Smooth muscle cell (in vitro differentiated cells): ENCODE measurements around the gene STAG1. TPM values are rescaled to one million over a fixed set of nuclear protein-coding genes. Genes with fewer than 3 reads are reported as not detected.

Experiments
- DNase-seq: peaks from one replicate; lab custom pipeline; 2025; ENCODE audit not compliant: unreplicated experiment; lab: John Stamatoyannopoulos, UW
- H2AFZ ChIP-seq: fragments of 200-600 bp; sonication (generic); 2 replicates; pipeline ENCODE4 v1.6.0; 2016; ENCODE audit warnings: antibody characterized with exemption, low read depth, mild to moderate bottlenecking
- H3F3A ChIP-seq: fragments of 200-600 bp; sonication (generic); 2 replicates; pipeline ENCODE4 v1.6.0; 2017; ENCODE audit warnings: antibody characterized with exemption, low read depth
- H3K27ac ChIP-seq: fragments of 200-600 bp; sonication (generic); 2 replicates; pipeline ENCODE4 v1.5.1; 2016; ENCODE audit warnings: low read depth, mild to moderate bottlenecking
- H3K27me3 ChIP-seq: fragments of 200-600 bp; sonication (generic); 2 replicates; pipeline ENCODE4 v1.6.1; 2016; ENCODE audit warnings: low read depth, mild to moderate bottlenecking
- H3K36me3 ChIP-seq: fragments of 200-600 bp; sonication (generic); 2 replicates; pipeline ENCODE4 v1.5.1; 2016; ENCODE audit warnings: low read depth
- H3K4me1 ChIP-seq: fragments of 200-600 bp; sonication (generic); 2 replicates; pipeline ENCODE4 v1.5.1; 2016; ENCODE audit warnings: low read depth
- H3K4me2 ChIP-seq: fragments of 200-600 bp; sonication (generic); 2 replicates; pipeline ENCODE4 v1.6.0; 2016; ENCODE audit warnings: mild to moderate bottlenecking
- H3K4me3 ChIP-seq: fragments of 200-600 bp; sonication (generic); 2 replicates; pipeline ENCODE4 v1.5.1; 2016; ENCODE audit warnings: mild to moderate bottlenecking
- H3K79me2 ChIP-seq: fragments of 200-600 bp; sonication (generic); 2 replicates; pipeline ENCODE4 v1.6.0; 2016; ENCODE audit warnings: low read depth, mild to moderate bottlenecking
- H3K9ac ChIP-seq: fragments of 200-600 bp; sonication (generic); 2 replicates; pipeline ENCODE4 v1.6.0; 2016; ENCODE audit warnings: low read depth
- H3K9me3 ChIP-seq: fragments of 200-600 bp; sonication (generic); replicated peaks from 2 replicates; pipeline ENCODE4 v1.5.1; 2016; ENCODE audit warnings: low read depth
- H4K20me1 ChIP-seq: fragments of 200-600 bp; sonication (generic); 2 replicates; pipeline ENCODE4 v1.6.0; 2016; ENCODE audit warnings: low read depth
- CTCF ChIP-seq: fragments of 200-600 bp; sonication (generic); IDR thresholded peaks from 2 replicates; pipeline ENCODE4 v1.5.1; 2017; ENCODE audit warnings: borderline replicate concordance, mild to moderate bottlenecking, antibody characterized with exemption; ENCODE audit not compliant: insufficient read depth, poor library complexity, severe bottlenecking
- WGBS: methylation state at CpG from one replicate; pipeline ENCODE4 v1.1.7; 2016; ENCODE audit warnings: low lambda C conversion rate; 5-methylcytosine and 5-hydroxymethylcytosine counted together
- polyA plus RNA-seq: library from polyadenylated mRNA; unstranded; fragments of >200 nt; fragmentation: Nextera tagmentation; extraction: Ambion mirVana; gene quantifications from 2 replicates; pipeline ENCODE4 v1.2.1, GENCODE V29; 2016
- total RNA-seq: library from RNA; depleted of rRNA; stranded (reverse); fragments of >200 nt; gene quantifications from 2 replicates; pipeline ENCODE4 v1.2.3, GENCODE V29; 2014

Gene STAG1
- total and polyA plus RNA-seq, 2 experiments from 2014 or later, result 14.6 to 29.5 TPM

GRCh38 chr3:136512381-136512780 lies 239.8 kb downstream of the STAG1 start:
- 90% methylated on average over 1 of the region's 1 CpG for WGBS
- H3K36me3 ChIP-seq, result no peaks in the 10 kb centered on the region
- no peaks in the 10 kb centered on the region for H4K20me1 ChIP-seq
- H3K27me3 ChIP-seq, result no peaks in the 10 kb centered on the region
- no peaks in the 10 kb centered on the region for H3F3A ChIP-seq
- no peaks in the 10 kb centered on the region for H3K4me1 ChIP-seq
- H2AFZ ChIP-seq, result no peak overlapping the region
- no peaks in the 10 kb centered on the region for H3K79me2 ChIP-seq
- no peak for DNase-seq
- no peaks in the 10 kb centered on the region for H3K9me3 ChIP-seq
- H3K4me2 ChIP-seq, result no peak overlapping the region
- H3K27ac ChIP-seq, result peak overlapping the region; percentile 8
- H3K9ac ChIP-seq, result no peak overlapping the region
- H3K4me3 ChIP-seq, result no peak overlapping the region
- TF ChIP-seq CTCF, result no peak

- TF ChIP-seq CTCF, result no peak
- no peak for DNase-seq
- no peaks in the 10 kb centered on the region for H3K27me3 ChIP-seq
- no peak overlapping the region for H3K27ac ChIP-seq
- H3F3A ChIP-seq, result no peaks in the 10 kb centered on the region
- no peak overlapping the region for H2AFZ ChIP-seq
- H3K9me3 ChIP-seq, result no peaks in the 10 kb centered on the region
- H4K20me1 ChIP-seq, result no peaks in the 10 kb centered on the region
- 96% methylated on average over 1 of the region's 1 CpG for WGBS
- no peaks in the 10 kb centered on the region for H3K4me1 ChIP-seq
- H3K9ac ChIP-seq, result no peak overlapping the region
- no peak overlapping the region for H3K4me3 ChIP-seq
- H3K36me3 ChIP-seq, result no peaks in the 10 kb centered on the region
- no peaks in the 10 kb centered on the region for H3K79me2 ChIP-seq
- H3K4me2 ChIP-seq, result no peak overlapping the region
Measured at GRCh38 chr3:136505676-136506075, 246.5 kb downstream of the STAG1 start.

GRCh38 chr3:136503056-136503455 lies 249.1 kb downstream of the STAG1 start:
- TF ChIP-seq CTCF, result no peak
- no peaks in the 10 kb centered on the region for H3K27me3 ChIP-seq
- no peak overlapping the region for H3K4me2 ChIP-seq
- H4K20me1 ChIP-seq, result no peaks in the 10 kb centered on the region
- 100% methylated on average over 2 of the region's 2 CpGs for WGBS
- no peak for DNase-seq
- H3K27ac ChIP-seq, result no peak overlapping the region
- no peaks in the 10 kb centered on the region for H3K36me3 ChIP-seq
- no peak overlapping the region for H3K4me3 ChIP-seq
- H3K9ac ChIP-seq, result no peak overlapping the region
- H2AFZ ChIP-seq, result no peak overlapping the region
- no peaks in the 10 kb centered on the region for H3K4me1 ChIP-seq
- no peaks in the 10 kb centered on the region for H3F3A ChIP-seq
- no peaks in the 10 kb centered on the region for H3K9me3 ChIP-seq
- no peaks in the 10 kb centered on the region for H3K79me2 ChIP-seq

GRCh38 chr3:136498919-136499447 lies 253.2 kb downstream of the STAG1 start:
- Histone ChIP-seq H3K79me2 (peaks cover 3% of the 10 kb centered on the region), H3K4me2 (no peak overlapping the region), H3K36me3 (peaks cover 7% of the 10 kb centered on the region), H4K20me1 (no peaks in the 10 kb centered on the region), H2AFZ (no peak overlapping the region), H3K9ac (no peak overlapping the region), H3K27ac (no peak overlapping the region), H3F3A (no peaks in the 10 kb centered on the region), H3K27me3 (no peaks in the 10 kb centered on the region), H3K4me3 (no peak overlapping the region), H3K4me1 (no peaks in the 10 kb centered on the region), H3K9me3 (peaks cover 4% of the 10 kb centered on the region)
- WGBS, result 96% methylated on average over 6 of the region's 6 CpGs
- no peak for TF ChIP-seq CTCF
- DNase-seq, result no peak
